ENCODE data around the gene LRCH1. TPM values are rescaled to one million over a fixed set of nuclear protein-coding genes. Genes with fewer than 3 reads are reported as not detected.

The LRCH1 gene
- total RNA-seq, 1 experiment from 2014 or later, result 27.0 TPM

DNA sequence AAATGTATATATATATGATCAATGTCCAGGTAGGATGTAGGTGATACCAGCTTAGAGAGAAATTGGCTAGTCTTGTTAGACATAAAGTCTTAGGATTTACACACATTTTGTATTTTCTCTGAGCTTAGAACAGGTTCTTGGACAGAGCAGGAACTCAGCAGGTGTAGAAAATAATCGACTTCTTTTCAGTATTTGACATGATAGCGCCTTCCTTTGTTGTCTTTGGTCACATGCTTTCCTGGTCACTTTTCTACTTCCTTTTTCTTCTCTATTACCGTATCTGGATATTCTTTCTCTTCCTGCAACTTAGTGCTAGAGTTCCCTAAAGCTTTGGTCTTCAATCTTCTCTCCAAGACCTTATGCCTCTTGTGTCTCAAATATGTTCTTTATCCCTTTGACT lies 107.4 kb downstream of the LRCH1 start:
- intact Hi-C loops (cut with micrococcal nuclease; ENCODE audit: unreplicated experiment), result no loop called here
- peaks cover 93% of the 10 kb centered on the region for H3K4me1 ChIP-seq
- no peak overlapping the region for H3K4me3 ChIP-seq (ENCODE audit: low read depth, low read length)
- POLR2A ChIA-PET, result interaction anchor here (0.6 kb wide), 1 partner anchor 23 kb away, joined by 4 read pairs; no protein-coding TSS in a partner anchor
- peak overlapping the region; percentile 80 for H3K27ac Mint-ChIP-seq (ENCODE audit: unreplicated experiment)
- peaks cover 10% of the 10 kb centered on the region for H3K9me3 Mint-ChIP-seq (ENCODE audit: unreplicated experiment)
- TF ChIP-seq, protein P1, sequence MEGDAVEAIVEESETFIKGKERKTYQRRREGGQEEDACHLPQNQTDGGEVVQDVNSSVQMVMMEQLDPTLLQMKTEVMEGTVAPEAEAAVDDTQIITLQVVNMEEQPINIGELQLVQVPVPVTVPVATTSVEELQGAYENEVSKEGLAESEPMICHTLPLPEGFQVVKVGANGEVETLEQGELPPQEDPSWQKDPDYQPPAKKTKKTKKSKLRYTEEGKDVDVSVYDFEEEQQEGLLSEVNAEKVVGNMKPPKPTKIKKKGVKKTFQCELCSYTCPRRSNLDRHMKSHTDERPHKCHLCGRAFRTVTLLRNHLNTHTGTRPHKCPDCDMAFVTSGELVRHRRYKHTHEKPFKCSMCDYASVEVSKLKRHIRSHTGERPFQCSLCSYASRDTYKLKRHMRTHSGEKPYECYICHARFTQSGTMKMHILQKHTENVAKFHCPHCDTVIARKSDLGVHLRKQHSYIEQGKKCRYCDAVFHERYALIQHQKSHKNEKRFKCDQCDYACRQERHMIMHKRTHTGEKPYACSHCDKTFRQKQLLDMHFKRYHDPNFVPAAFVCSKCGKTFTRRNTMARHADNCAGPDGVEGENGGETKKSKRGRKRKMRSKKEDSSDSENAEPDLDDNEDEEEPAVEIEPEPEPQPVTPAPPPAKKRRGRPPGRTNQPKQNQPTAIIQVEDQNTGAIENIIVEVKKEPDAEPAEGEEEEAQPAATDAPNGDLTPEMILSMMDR (IDR thresholded peaks at IDR 0.05; ENCODE audit: insufficient read depth in 1 of 2, low read depth in 1 of 2, low read length in 1 of 2, severe bottlenecking in 1 of 2, unreplicated experiment in 1 of 2), result no peak
- CTCF ChIA-PET, result interaction anchor here (0.8 to 1.2 kb wide), 2 partner anchors 24 to 57 kb away, joined by 4 to 5 read pairs; no protein-coding TSS in a partner anchor
- BruUV-seq (replicated peaks), result no TSS peak
- no peaks in the 10 kb centered on the region for H3K36me3 ChIP-seq (ENCODE audit: control insufficient read depth, insufficient read depth, low read length)
- peaks cover 3% of the 10 kb centered on the region; the same call in 1 of the 2 replicates for H3K9me3 ChIP-seq
- peak overlapping the region; percentile 54 for H3K4me3 Mint-ChIP-seq (ENCODE audit: unreplicated experiment)
- DNase-seq, result no peak
- H3K27me3 ChIP-seq (replicated peaks; ENCODE audit: control insufficient read depth, insufficient read depth, low read length), result no peaks in the 10 kb centered on the region
- H3K36me3 Mint-ChIP-seq (ENCODE audit: insufficient read depth, unreplicated experiment), result peaks cover 27% of the 10 kb centered on the region
- peaks cover 63% of the 10 kb centered on the region for H3K4me1 Mint-ChIP-seq (ENCODE audit: low read depth, unreplicated experiment)
- no peaks in the 10 kb centered on the region for H3K27me3 Mint-ChIP-seq (ENCODE audit: insufficient read depth, unreplicated experiment)

DNA sequence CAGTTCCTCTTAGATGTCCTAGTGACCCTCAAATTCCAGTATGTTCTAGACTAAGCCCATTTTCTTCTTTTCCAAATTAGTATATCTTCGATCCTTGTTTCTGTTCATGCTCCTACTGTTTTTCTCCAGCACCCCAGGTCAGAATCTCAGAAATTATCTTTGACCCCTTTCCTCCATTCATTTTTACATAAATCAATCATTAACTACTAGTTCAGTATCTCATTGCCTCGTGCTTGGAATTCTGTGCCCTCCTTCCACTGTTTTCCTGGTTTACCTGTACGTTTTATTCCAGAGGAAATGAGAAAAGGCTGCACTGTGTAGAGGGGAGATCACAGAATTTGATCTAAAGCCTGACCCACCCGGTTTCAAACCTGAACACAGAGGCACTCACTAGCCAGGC lies 107.9 kb downstream of the LRCH1 start:
- H3K4me3 ChIP-seq (ENCODE audit: low read depth, low read length), result no peak overlapping the region
- intact Hi-C loops (cut with micrococcal nuclease; ENCODE audit: unreplicated experiment), result loop anchor here (1.0 kb wide), 1 partner anchor 57 kb away; no protein-coding TSS in a partner anchor
- BruUV-seq (replicated peaks), result no TSS peak
- H3K27me3 Mint-ChIP-seq (ENCODE audit: insufficient read depth, unreplicated experiment), result no peaks in the 10 kb centered on the region
- H3K36me3 ChIP-seq (ENCODE audit: control insufficient read depth, insufficient read depth, low read length), result no peaks in the 10 kb centered on the region
- TF ChIP-seq, protein P1 (IDR thresholded peaks at IDR 0.05; ENCODE audit: insufficient read depth in 1 of 2, low read depth in 1 of 2, low read length in 1 of 2, severe bottlenecking in 1 of 2, unreplicated experiment in 1 of 2), result no peak
- peaks cover 3% of the 10 kb centered on the region; the same call in 1 of the 2 replicates for H3K9me3 ChIP-seq
- no peaks in the 10 kb centered on the region for H3K27me3 ChIP-seq (replicated peaks; ENCODE audit: control insufficient read depth, insufficient read depth, low read length)
- ChIA-PET POLR2A (no interaction called here), CTCF (interaction anchor here (1.2 kb wide), 1 partner anchor 23 kb away, joined by 4 read pairs; no protein-coding TSS in a partner anchor)
- H3K27ac Mint-ChIP-seq (ENCODE audit: unreplicated experiment), result peak overlapping the region; percentile 80
- H3K36me3 Mint-ChIP-seq (ENCODE audit: insufficient read depth, unreplicated experiment), result peaks cover 31% of the 10 kb centered on the region
- peak overlapping the region; percentile 54 for H3K4me3 Mint-ChIP-seq (ENCODE audit: unreplicated experiment)
- H3K4me1 ChIP-seq, result peaks cover 93% of the 10 kb centered on the region
- peaks cover 10% of the 10 kb centered on the region for H3K9me3 Mint-ChIP-seq (ENCODE audit: unreplicated experiment)
- H3K4me1 Mint-ChIP-seq (ENCODE audit: low read depth, unreplicated experiment), result peaks cover 63% of the 10 kb centered on the region
- no peak for DNase-seq

DNA sequence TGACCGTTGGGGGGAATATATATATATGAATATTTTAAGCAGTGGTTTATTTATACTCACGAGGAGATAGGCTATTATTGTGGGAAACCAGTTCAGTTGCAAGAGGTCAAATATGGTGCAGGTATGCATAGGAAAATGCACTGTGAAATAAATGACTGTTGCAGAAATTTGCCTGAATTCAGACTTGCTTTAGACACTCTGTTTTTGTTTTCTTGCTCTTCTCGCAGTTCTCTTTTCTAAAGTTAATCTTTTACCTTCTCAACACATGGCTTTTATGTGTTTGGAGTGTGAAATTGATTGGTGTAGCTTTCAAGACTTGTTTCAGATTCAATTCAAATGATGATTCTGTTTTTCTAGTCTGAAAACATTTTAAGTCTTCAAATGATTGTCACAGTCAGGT lies 109.7 kb downstream of the LRCH1 start:
- no TSS peak for BruUV-seq (replicated peaks)

More for the DNA sequence above, 109.7 kb downstream of the LRCH1 start:
- H3K4me1 Mint-ChIP-seq (ENCODE audit: low read depth, unreplicated experiment), result peaks cover 61% of the 10 kb centered on the region
- no peak overlapping the region for H3K4me3 ChIP-seq (ENCODE audit: low read depth, low read length)
- peak overlapping the region; percentile 80 for H3K27ac Mint-ChIP-seq (ENCODE audit: unreplicated experiment)
- POLR2A ChIA-PET, result no interaction called here
- intact Hi-C loops (cut with micrococcal nuclease; ENCODE audit: unreplicated experiment), result loop anchor here (2.0 kb wide), 1 partner anchor 20 kb away; no protein-coding TSS in a partner anchor
- H3K4me1 ChIP-seq, result peaks cover 93% of the 10 kb centered on the region
- DNase-seq, result no peak
- CTCF ChIA-PET, result interaction anchor here (1.0 kb wide), 1 partner anchor 50 kb away, joined by 3 read pairs; no protein-coding TSS in a partner anchor
- H3K9me3 ChIP-seq, result peaks cover 3% of the 10 kb centered on the region; the same call in 1 of the 2 replicates
- no peak overlapping the region for H3K4me3 Mint-ChIP-seq (ENCODE audit: unreplicated experiment)
- peaks cover 10% of the 10 kb centered on the region for H3K9me3 Mint-ChIP-seq (ENCODE audit: unreplicated experiment)
- TF ChIP-seq, protein P1 (IDR thresholded peaks at IDR 0.05; ENCODE audit: insufficient read depth in 1 of 2, low read depth in 1 of 2, low read length in 1 of 2, severe bottlenecking in 1 of 2, unreplicated experiment in 1 of 2), result no peak
- H3K27me3 ChIP-seq (replicated peaks; ENCODE audit: control insufficient read depth, insufficient read depth, low read length), result no peaks in the 10 kb centered on the region
- H3K36me3 ChIP-seq (ENCODE audit: control insufficient read depth, insufficient read depth, low read length), result no peaks in the 10 kb centered on the region
- H3K27me3 Mint-ChIP-seq (ENCODE audit: insufficient read depth, unreplicated experiment), result no peaks in the 10 kb centered on the region
- peaks cover 33% of the 10 kb centered on the region for H3K36me3 Mint-ChIP-seq (ENCODE audit: insufficient read depth, unreplicated experiment)

Data from Caco-2 (cell line).